ENCODE results near the gene ANXA3.

DNA sequence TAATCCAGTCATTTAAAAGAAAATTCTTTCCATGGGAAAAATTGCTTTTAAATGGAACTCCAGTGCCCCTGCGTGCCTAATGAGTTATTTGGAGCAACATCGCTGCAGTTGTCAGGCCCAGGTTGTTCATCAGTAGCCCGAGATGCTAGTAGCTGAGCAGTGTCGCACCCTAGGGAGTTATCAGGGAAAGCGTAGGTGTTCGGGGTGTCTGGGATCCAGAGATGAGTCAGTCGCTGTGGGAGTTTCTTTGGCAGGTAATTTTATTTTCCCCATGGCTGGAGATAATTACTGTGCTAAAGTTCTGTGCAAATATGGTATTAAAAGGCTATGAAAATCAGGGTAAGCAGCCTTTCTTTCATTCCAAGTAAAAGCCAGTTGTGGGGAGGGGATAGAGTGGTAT, 49.4 kb downstream of the ANXA3 start:
- TF ChIP-seq ETV6 (CRISPR knock-in tag; IDR thresholded peaks at IDR 0.05) (no peak), CTCF (IDR thresholded peaks at IDR 0.05) (no peak), MXD4 (CRISPR knock-in tag; IDR thresholded peaks at IDR 0.05; ENCODE audit: borderline replicate concordance) (no peak), ZNF416 (CRISPR knock-in tag; IDR thresholded peaks at IDR 0.05) (no peak), NR3C1 (CRISPR knock-in tag; conservative IDR thresholded peaks at IDR 0.05; ENCODE audit: low read depth) (no peak)
- TF ChIP-seq, protein P1, sequence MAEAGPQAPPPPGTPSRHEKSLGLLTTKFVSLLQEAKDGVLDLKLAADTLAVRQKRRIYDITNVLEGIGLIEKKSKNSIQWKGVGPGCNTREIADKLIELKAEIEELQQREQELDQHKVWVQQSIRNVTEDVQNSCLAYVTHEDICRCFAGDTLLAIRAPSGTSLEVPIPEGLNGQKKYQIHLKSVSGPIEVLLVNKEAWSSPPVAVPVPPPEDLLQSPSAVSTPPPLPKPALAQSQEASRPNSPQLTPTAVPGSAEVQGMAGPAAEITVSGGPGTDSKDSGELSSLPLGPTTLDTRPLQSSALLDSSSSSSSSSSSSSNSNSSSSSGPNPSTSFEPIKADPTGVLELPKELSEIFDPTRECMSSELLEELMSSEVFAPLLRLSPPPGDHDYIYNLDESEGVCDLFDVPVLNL (CRISPR knock-in tag; IDR thresholded peaks at IDR 0.05; ENCODE audit: borderline replicate concordance, low read depth), result no peak
- TF ChIP-seq, protein P2, sequence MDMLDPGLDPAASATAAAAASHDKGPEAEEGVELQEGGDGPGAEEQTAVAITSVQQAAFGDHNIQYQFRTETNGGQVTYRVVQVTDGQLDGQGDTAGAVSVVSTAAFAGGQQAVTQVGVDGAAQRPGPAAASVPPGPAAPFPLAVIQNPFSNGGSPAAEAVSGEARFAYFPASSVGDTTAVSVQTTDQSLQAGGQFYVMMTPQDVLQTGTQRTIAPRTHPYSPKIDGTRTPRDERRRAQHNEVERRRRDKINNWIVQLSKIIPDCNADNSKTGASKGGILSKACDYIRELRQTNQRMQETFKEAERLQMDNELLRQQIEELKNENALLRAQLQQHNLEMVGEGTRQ (CRISPR knock-in tag; IDR thresholded peaks at IDR 0.05), result no peak
